KMS-11 (cell line): ENCODE measurements around the gene ACP6.

Source experiments
- H2AFZ ChIP-seq: fragments of 200-600 bp; sonication (generic); 2 replicates; pipeline ENCODE4 v1.6.1; 2016; ENCODE audit warnings: antibody characterized with exemption, mixed run types, low read depth
- H3K27ac ChIP-seq: fragments of 200-600 bp; sonication (generic); 2 replicates; pipeline ENCODE4 v1.6.1; 2016; ENCODE audit warnings: mild to moderate bottlenecking, mixed run types
- H3K27me3 ChIP-seq: fragments of 200-600 bp; sonication (generic); 2 replicates; pipeline ENCODE4 v1.6.1; 2017; ENCODE audit warnings: mild to moderate bottlenecking, low read depth, mixed run types, moderate library complexity; ENCODE audit not compliant: insufficient read depth
- H3K36me3 ChIP-seq: fragments of 200-600 bp; sonication (generic); 2 replicates; pipeline ENCODE4 v1.6.1; 2017; ENCODE audit warnings: mild to moderate bottlenecking, mixed run types; ENCODE audit not compliant: insufficient read depth
- H3K4me1 ChIP-seq: fragments of 200-600 bp; sonication (generic); 2 replicates; pipeline ENCODE4 v1.6.1; 2016; ENCODE audit warnings: mild to moderate bottlenecking, low read depth, mixed run types; ENCODE audit not compliant: poor library complexity, severe bottlenecking
- H3K4me2 ChIP-seq: fragments of 200-600 bp; sonication (generic); 2 replicates; pipeline ENCODE4 v1.7.0; 2016; ENCODE audit warnings: mild to moderate bottlenecking, mixed run types
- H3K4me3 ChIP-seq: fragments of 200-600 bp; sonication (generic); IDR thresholded peaks from 2 replicates; pipeline ENCODE4 v1.6.1; 2017; ENCODE audit warnings: low read depth, low read length, mixed read lengths; ENCODE audit not compliant: insufficient read depth
- H3K79me2 ChIP-seq: fragments of 200-600 bp; sonication (generic); 2 replicates; pipeline ENCODE4 v1.6.1; 2016; ENCODE audit warnings: low read depth, mixed run types; ENCODE audit not compliant: insufficient read depth
- H3K9ac ChIP-seq: fragments of 200-600 bp; sonication (generic); 2 replicates; pipeline ENCODE4 v1.6.1; 2016; ENCODE audit warnings: mild to moderate bottlenecking, mixed run types
- H4K20me1 ChIP-seq: fragments of 200-600 bp; sonication (generic); 2 replicates; pipeline ENCODE4 v1.6.1; 2016; ENCODE audit warnings: mild to moderate bottlenecking, mixed run types; ENCODE audit not compliant: insufficient read depth
- TF ChIP-seq, protein P1 (sequence below): fragments of 200-600 bp; sonication (generic); conservative IDR thresholded peaks from 2 replicates; pipeline ENCODE4 v1.6.1; 2017; ENCODE audit warnings: low read depth, mild to moderate bottlenecking, antibody characterized with exemption, low read length, moderate library complexity, mixed read lengths

Gene ACP6

DNA sequence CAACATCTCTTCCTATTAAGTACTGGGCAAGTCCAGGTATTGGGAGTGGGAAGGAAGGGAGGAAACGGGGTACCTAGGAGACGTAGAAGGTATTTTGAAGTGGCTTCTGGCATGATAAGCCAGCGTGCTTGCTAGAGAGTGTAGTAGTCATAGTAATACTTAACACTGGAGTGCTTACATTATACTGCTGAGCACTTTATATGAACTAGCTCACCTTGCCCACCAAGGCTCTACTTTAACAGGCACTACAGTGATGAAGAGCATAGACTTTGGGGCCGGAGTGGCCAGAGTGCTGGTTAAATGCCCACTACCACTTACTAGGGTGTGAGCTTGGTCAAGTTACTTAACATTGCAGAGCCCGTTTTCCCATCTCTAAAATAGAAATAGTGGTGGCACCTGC, 61.7 kb downstream of the ACP6 start:
- TF ChIP-seq, protein P1, sequence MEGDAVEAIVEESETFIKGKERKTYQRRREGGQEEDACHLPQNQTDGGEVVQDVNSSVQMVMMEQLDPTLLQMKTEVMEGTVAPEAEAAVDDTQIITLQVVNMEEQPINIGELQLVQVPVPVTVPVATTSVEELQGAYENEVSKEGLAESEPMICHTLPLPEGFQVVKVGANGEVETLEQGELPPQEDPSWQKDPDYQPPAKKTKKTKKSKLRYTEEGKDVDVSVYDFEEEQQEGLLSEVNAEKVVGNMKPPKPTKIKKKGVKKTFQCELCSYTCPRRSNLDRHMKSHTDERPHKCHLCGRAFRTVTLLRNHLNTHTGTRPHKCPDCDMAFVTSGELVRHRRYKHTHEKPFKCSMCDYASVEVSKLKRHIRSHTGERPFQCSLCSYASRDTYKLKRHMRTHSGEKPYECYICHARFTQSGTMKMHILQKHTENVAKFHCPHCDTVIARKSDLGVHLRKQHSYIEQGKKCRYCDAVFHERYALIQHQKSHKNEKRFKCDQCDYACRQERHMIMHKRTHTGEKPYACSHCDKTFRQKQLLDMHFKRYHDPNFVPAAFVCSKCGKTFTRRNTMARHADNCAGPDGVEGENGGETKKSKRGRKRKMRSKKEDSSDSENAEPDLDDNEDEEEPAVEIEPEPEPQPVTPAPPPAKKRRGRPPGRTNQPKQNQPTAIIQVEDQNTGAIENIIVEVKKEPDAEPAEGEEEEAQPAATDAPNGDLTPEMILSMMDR = no peak
- Histone ChIP-seq H3K9ac (no peak overlapping the region), H3K27me3 (no peaks in the 10 kb centered on the region), H3K79me2 (peaks cover 16% of the 10 kb centered on the region; the same call in 1 of the 2 replicates), H3K4me2 (no peak overlapping the region), H3K4me1 (peaks cover 32% of the 10 kb centered on the region), H2AFZ (no peak overlapping the region), H3K27ac (no peak overlapping the region), H4K20me1 (0 out of 2 replicates have a peak, but pooled peaks cover 6% of the 10 kb centered on the region), H3K36me3 (peaks cover 4% of the 10 kb centered on the region; the same call in 1 of the 2 replicates), H3K4me3 (peak overlapping the region; percentile 59)

DNA sequence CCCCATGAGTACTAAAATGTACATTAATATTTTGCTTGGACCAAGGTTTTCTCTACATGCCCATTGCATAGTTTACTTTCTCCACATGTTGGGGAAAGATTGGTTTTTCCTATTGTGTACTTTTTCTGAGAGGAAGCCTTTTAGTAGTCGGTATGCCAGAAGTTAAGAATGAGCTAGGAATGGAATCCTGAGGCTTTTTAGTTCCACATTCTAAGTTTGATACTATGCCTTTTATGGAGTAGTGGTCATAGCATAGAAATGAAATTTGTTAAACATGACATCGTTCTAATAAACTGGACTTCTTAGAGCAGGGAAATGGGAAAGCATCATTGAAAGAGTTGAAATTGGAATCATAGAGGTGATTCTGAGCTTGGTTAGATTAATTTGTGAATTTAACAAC, 64.7 kb downstream of the ACP6 start:
- Histone ChIP-seq H3K4me2 (no peak overlapping the region), H3K27ac (no peak overlapping the region), H3K4me3 (no peak overlapping the region), H3K79me2 (peaks cover 44% of the 10 kb centered on the region), H3K27me3 (no peaks in the 10 kb centered on the region), H3K4me1 (peaks cover 39% of the 10 kb centered on the region), H4K20me1 (peaks cover 12% of the 10 kb centered on the region; the same call in 1 of the 2 replicates), H2AFZ (no peak overlapping the region), H3K36me3 (no peaks in the 10 kb centered on the region), H3K9ac (no peak overlapping the region)
- TF ChIP-seq, protein P1 = no peak

DNA sequence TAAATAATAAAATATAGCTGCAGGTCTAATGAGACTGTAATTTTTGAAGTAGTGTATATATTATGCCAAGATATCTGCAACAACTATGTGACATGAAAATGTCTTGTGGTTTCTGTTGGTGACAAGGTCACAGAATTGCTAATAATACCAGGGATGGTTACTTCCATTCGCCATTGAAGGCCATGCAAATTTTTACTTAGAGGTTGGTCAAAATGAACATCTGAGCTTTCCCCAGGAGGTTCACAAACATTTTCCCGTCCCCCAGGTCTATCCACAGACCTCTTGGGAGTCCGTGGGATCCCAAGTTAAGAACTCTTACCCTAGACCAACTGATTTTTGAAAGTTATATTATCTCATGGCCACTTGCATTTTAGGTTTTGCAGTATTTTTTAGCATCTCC, 66.3 kb downstream of the ACP6 start:
- H2AFZ ChIP-seq = no peak overlapping the region
- H3K27me3 ChIP-seq = no peaks in the 10 kb centered on the region
- TF ChIP-seq, protein P1 = no peak
- H3K4me2 ChIP-seq = peak overlapping the region; percentile 0; the same call in 1 of the 2 replicates
- peaks cover 12% of the 10 kb centered on the region; the same call in 1 of the 2 replicates for H4K20me1 ChIP-seq
- H3K79me2 ChIP-seq = peaks cover 47% of the 10 kb centered on the region
- H3K36me3 ChIP-seq = no peaks in the 10 kb centered on the region
- peaks cover 28% of the 10 kb centered on the region for H3K4me1 ChIP-seq
- H3K27ac ChIP-seq = no peak overlapping the region
- H3K4me3 ChIP-seq = no peak overlapping the region
- H3K9ac ChIP-seq = no peak overlapping the region

DNA sequence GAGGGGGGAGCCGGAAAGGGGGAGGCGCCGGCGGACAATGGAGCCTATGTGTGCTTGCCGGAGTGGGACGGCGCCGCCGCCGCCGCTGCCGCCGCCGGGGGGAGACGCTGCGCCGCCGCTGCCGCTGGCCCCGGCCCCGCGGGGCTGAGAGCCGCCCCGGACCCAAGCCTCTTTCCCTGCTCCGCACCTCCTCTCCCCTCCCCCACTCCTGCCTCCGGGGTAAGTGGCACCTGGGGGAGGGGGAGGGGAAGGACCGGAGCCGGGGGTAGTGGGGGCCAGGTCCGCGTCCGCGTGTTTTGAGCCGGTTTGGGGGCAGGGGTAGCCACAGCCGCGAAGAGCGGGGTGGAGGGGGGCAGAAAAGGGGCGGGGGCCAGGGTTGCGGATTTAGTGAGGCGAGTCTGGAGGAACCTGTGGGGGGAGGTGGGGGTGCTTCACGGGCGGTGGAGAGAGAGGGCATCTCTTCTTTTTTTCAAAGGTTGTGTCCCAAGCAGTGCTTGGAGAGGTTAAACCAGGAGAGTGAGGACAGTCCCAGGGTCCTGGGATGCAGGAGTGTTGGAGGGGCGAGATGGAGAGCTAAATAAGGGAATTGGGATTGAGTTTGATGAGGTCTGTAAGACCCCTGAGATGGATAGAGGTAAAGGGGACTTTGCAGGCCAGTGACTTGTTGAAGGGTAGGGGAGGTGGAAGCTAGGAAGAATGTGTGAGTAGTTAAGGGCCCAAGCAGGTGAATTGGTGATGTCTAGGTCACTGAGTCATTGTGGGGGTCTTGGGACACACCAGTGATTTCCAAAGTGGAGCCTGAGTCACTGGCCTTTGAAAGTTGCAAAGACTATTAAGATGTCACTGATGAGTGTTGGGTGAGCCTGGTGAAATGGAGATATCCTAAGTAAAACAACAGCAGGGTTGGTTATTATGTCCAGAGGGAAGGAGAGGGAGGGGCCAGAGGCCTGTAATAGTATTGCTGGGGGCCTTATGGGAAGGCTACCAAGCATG, 69.9 kb downstream of the ACP6 start:
- Histone ChIP-seq H4K20me1 (peaks cover 12% of the 10 kb centered on the region; the same call in 1 of the 2 replicates), H3K9ac (peak overlapping the region; percentile 49), H2AFZ (peak overlapping the region; percentile 34), H3K4me1 (peaks cover 51% of the 10 kb centered on the region), H3K79me2 (peaks cover 47% of the 10 kb centered on the region), H3K4me3 (peak overlapping the region; percentile 98), H3K4me2 (peak overlapping the region; percentile 58), H3K27me3 (no peaks in the 10 kb centered on the region), H3K36me3 (no peaks in the 10 kb centered on the region), H3K27ac (peak overlapping the region; percentile 20)
- TF ChIP-seq, protein P1 = no peak
